HCT116 (cell line): ENCODE results near the gene UQCRH. TPM values are rescaled to one million over a fixed set of nuclear protein-coding genes. Genes with fewer than 3 reads are reported as not detected.
"Not testable (repeated sequence)": the region's sequence is repeated elsewhere in the genome, so short reads cannot be mapped to it uniquely, and the experiment has no call there.

Experiments used
- ATAC-seq: fragments of 200-7000 bp; cut with Tn5 transposase; 2 replicates; pipeline ENCODE4 v1.9.1; 2020; ENCODE audit warnings: mild to moderate bottlenecking, moderate library complexity
- BruUV-seq: library from RNA; stranded (reverse); fragments of 400-500 nt; replicated peaks from 2 replicates; lab custom pipeline; 2021; lab: Mats Ljungman, UMichigan
- CTCF ChIA-PET: fragments of 300-600 bp; sonication (Branson Sonifier 250); formaldehyde crosslinking; loops from one replicate; lab custom pipeline; 2021; ENCODE audit warnings: antibody characterized with exemption; lab: Charles Lee
- POLR2A ChIA-PET: fragments of 300-600, 350-600 bp; sonication (Branson Sonifier 250); formaldehyde crosslinking; loops from one replicate; lab custom pipeline; 2021; ENCODE audit warnings: antibody characterized with exemption; lab: Charles Lee
- RAD21 ChIA-PET, 2 experiments: fragments of 300-600 bp; sonication (Branson Sonifier 250); formaldehyde crosslinking; loops; one replicate each; lab custom pipeline; 2023; ENCODE audit warnings: low total read pairs in 2 of 2; ENCODE audit not compliant: uncharacterized antibody in 2 of 2, unreplicated experiment in 2 of 2, low non-redundant PET in 1 of 2; lab: Charles Lee
- DNase-seq: peaks from one replicate; pipeline ENCODE4 v3.0.0-alpha.2; 2010; ENCODE audit warnings: low read depth, low spot score
- H2AFZ ChIP-seq: fragments of 200-600 bp; shearing (Covaris generic), sonication (generic); 2 replicates; pipeline ENCODE4 v1.6.1; 2017; ENCODE audit warnings: low read depth, mixed run types, mixed read lengths, antibody characterized with exemption, low read length; ENCODE audit not compliant: poor library complexity, severe bottlenecking
- H3K27ac ChIP-seq: 2 replicates; pipeline ENCODE4 v1.5.1; 2012; ENCODE audit warnings: low read depth, low read length
- H3K27me3 ChIP-seq: fragments of 200-600 bp; sonication (generic); 2 replicates; pipeline ENCODE4 v1.6.1; 2016; ENCODE audit warnings: mixed run types, low read length, mixed read lengths; ENCODE audit not compliant: insufficient read depth
- H3K36me3 ChIP-seq, 2 experiments: fragments of 200-500 bp in 1 of 2; fragments of 200-600 bp in 1 of 2; sonication (Bioruptor generic) in 1 of 2; sonication (generic) in 1 of 2; 2 replicates each; pipeline versions ENCODE4 v1.5.1 to v1.6.1; 2014 to 2016; ENCODE audit warnings: low read length in 2 of 2, inconsistent platforms in 1 of 2, mixed read lengths in 1 of 2, mixed run types in 1 of 2; ENCODE audit not compliant: insufficient read depth in 2 of 2, control insufficient read depth in 1 of 2
- H3K4me1 ChIP-seq, 2 experiments: fragments of 200-600 bp in 1 of 2; sonication (generic) in 1 of 2; 2 replicates each; pipeline versions ENCODE4 v1.5.1 to v1.6.1; 2012 to 2017; ENCODE audit warnings: low read length in 2 of 2, inconsistent platforms in 1 of 2, mild to moderate bottlenecking in 1 of 2, mixed read lengths in 1 of 2, mixed run types in 1 of 2, moderate library complexity in 1 of 2; ENCODE audit not compliant: insufficient read depth in 2 of 2, control insufficient read depth in 1 of 2
- H3K4me2 ChIP-seq: fragments of 200-600 bp; sonication (generic); 2 replicates; pipeline ENCODE4 v1.6.1; 2017; ENCODE audit warnings: mixed run types, low read length, mixed read lengths
- H3K4me3 ChIP-seq, 2 experiments: fragments of 200-600 bp in 1 of 2; sonication (generic) in 1 of 2; replicated peaks in 1 of 2; 2 replicates each; pipeline ENCODE4 v1.5.1; 2011 to 2016; ENCODE audit warnings: low read length in 2 of 2, control low read depth in 1 of 2, low read depth in 1 of 2, mild to moderate bottlenecking in 1 of 2, mixed read lengths in 1 of 2, mixed run types in 1 of 2
- H3K79me2 ChIP-seq: fragments of 200-600 bp; sonication (generic); 2 replicates; pipeline ENCODE4 v1.6.1; 2017; ENCODE audit warnings: mild to moderate bottlenecking, mixed run types, low read length, moderate library complexity, mixed read lengths; ENCODE audit not compliant: insufficient read depth
- H3K9ac ChIP-seq: fragments of 200-600 bp; sonication (generic); 2 replicates; pipeline ENCODE4 v1.6.1; 2016; ENCODE audit warnings: low read length, mixed read lengths
- H3K9me2 ChIP-seq: fragments of 200-600 bp; sonication (generic), shearing (Covaris generic); 2 replicates; pipeline ENCODE4 v1.6.1; 2017; ENCODE audit warnings: mixed run types, mild to moderate bottlenecking, moderate library complexity; ENCODE audit not compliant: insufficient read depth
- H3K9me3 ChIP-seq, 2 experiments: fragments of 200-500 bp in 1 of 2; fragments of 200-600 bp in 1 of 2; sonication (Bioruptor generic) in 1 of 2; sonication (generic) in 1 of 2; 2 replicates each; pipeline ENCODE4 v1.6.1; 2014 to 2017; ENCODE audit warnings: low read length in 2 of 2, mixed read lengths in 2 of 2, inconsistent platforms in 1 of 2, low read depth in 1 of 2, mild to moderate bottlenecking in 1 of 2, mixed run types in 1 of 2, moderate library complexity in 1 of 2; ENCODE audit not compliant: control insufficient read depth in 1 of 2, insufficient read depth in 1 of 2
- H4K20me1 ChIP-seq: fragments of 200-600 bp; sonication (generic), shearing (Covaris generic); 2 replicates; pipeline ENCODE4 v1.6.1; 2017; ENCODE audit warnings: mixed run types, mild to moderate bottlenecking, moderate library complexity; ENCODE audit not compliant: insufficient read depth
- ELF1 ChIP-seq: IDR thresholded peaks from 2 replicates; pipeline ENCODE4 v1.6.1; 2012; ENCODE audit warnings: low read depth, borderline replicate concordance
- EZH2 ChIP-seq: fragments of 200-600 bp; sonication (generic); IDR thresholded peaks from 2 replicates; pipeline ENCODE4 v1.6.1; 2017; ENCODE audit warnings: antibody characterized with exemption, mixed run types
- EZH2phosphoT487 ChIP-seq: fragments of 200-600 bp; IDR thresholded peaks from 2 replicates; pipeline ENCODE4 v1.6.1; 2018; ENCODE audit warnings: antibody characterized with exemption, borderline replicate concordance
- FOSL1 ChIP-seq: IDR thresholded peaks from 2 replicates; pipeline ENCODE4 v1.6.1; 2012; ENCODE audit warnings: low read depth
- JUND ChIP-seq: IDR thresholded peaks from 2 replicates; pipeline ENCODE4 v1.6.1; 2012
- REST ChIP-seq: IDR thresholded peaks from 2 replicates; pipeline ENCODE4 v1.6.1; 2012; ENCODE audit warnings: low read depth
- SIN3A ChIP-seq: IDR thresholded peaks from 2 replicates; pipeline ENCODE4 v1.6.1; 2012; ENCODE audit warnings: low read depth
- SP1 ChIP-seq: IDR thresholded peaks from 2 replicates; pipeline ENCODE4 v1.6.1; 2012; ENCODE audit warnings: low read depth
- TCF7L2 ChIP-seq: IDR thresholded peaks from 2 replicates; pipeline ENCODE4 v1.7.0; 2011; ENCODE audit warnings: borderline replicate concordance, inconsistent platforms; ENCODE audit not compliant: insufficient read depth, insufficient read length; ENCODE audit errors: extremely low read depth
- ZBTB33 ChIP-seq: IDR thresholded peaks from 2 replicates; pipeline ENCODE4 v1.6.1; 2011; ENCODE audit warnings: mild to moderate bottlenecking, low read length, moderate library complexity; ENCODE audit not compliant: insufficient replicate concordance; ENCODE audit errors: extremely low read depth
- ZNF274 ChIP-seq: fragments of 200-500 bp; sonication (Bioruptor generic); IDR thresholded peaks from 2 replicates; pipeline ENCODE4 v1.6.1; 2014; ENCODE audit warnings: mild to moderate bottlenecking, low read depth, low read length, inconsistent platforms
- intact Hi-C: fragments of 100-400 bp; cut with micrococcal nuclease; formaldehyde crosslinking; loops from 2 replicates; pipeline ENCODE4 v1.10.0; 2022
- total RNA-seq: library from RNA; stranded (reverse); gene quantifications from one replicate; pipeline ENCODE4 v1.2.1, GENCODE V29; 2021; ENCODE audit not compliant: unreplicated experiment

Gene UQCRH
- total RNA-seq, 1 experiment from 2014 or later: 514 TPM

DNA sequence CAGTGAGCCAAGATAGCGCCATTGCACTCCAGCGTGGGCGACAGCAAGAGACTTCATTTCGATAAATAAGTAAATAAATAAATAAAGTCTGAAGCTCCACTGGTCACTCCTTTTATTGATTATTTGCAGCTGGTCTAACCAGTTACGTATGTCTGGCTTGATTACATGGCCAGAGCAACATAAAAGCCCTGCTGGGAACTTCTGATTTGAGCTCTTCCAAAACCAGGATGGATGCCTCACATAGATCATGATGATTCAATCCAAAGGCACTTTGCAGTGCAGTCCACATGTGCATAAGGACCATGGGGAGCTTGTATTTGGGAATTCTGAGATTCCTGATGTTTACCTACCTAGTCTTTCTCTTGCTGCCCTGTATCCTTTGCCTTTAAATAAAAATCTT is 61.1 kb downstream of the UQCRH start:
- Histone ChIP-seq H3K79me2 (no peaks in the 10 kb centered on the region), H3K4me3 (no peak overlapping the region), H3K36me3 (peaks cover 28 to 42% of the 10 kb centered on the region in 2 experiments), H3K4me2 (no peak overlapping the region), H3K4me1 (no peaks in the 10 kb centered on the region), H4K20me1 (no peaks in the 10 kb centered on the region), H3K27ac (no peak overlapping the region), H3K9me3 (no peaks in the 10 kb centered on the region), H2AFZ (no peak overlapping the region), H3K9ac (no peak overlapping the region), H3K9me2 (no peaks in the 10 kb centered on the region), H3K27me3 (no peaks in the 10 kb centered on the region)
- ChIA-PET CTCF (no interaction called here), POLR2A (no interaction called here), RAD21 (interaction anchor here in 1 of 2 experiments (0.5 kb wide), 1 partner anchor 16 kb away, joined by 3 read pairs; no protein-coding TSS in a partner anchor)
- ATAC-seq (no peak), DNase-seq (no peak)
- BruUV-seq: no TSS peak
- intact Hi-C loops: no loop called here
- TF ChIP-seq EZH2: no peak
- TF ChIP-seq SIN3A: no peak
- TF ChIP-seq SP1: no peak
- TF ChIP-seq ZBTB33: no peak
- no peak for TF ChIP-seq EZH2phosphoT487
- no peak for TF ChIP-seq REST
- TF ChIP-seq ZNF274: no peak
- no peak for TF ChIP-seq FOSL1
- no peak for TF ChIP-seq TCF7L2
- TF ChIP-seq ELF1: no peak
- TF ChIP-seq JUND: no peak

DNA sequence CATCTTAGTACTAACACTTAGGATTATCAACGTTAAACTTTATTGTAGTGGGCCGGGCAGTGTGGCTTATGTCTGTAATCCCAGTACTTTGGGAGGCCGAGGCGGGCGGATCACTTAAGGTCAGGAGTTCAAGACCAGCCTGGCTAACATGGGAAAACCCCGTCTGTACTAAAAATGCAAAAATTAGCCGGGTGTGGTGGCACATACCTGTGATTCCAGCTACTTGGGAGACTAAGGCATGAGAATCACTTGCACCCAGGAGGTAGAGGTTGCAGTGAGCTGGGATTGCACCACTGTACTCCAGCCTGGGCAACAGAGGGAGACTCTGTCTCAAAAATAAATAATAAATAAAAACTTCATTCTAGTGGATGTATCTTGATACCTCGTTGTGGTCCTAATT is 62.3 kb downstream of the UQCRH start:
- H3K4me3 ChIP-seq, H3K27me3 ChIP-seq, ATAC-seq, H3K9me3 ChIP-seq, H2AFZ ChIP-seq, intact Hi-C loops, H3K79me2 ChIP-seq, H3K9ac ChIP-seq, H3K4me2 ChIP-seq, H3K4me1 ChIP-seq, CTCF ChIA-PET, H4K20me1 ChIP-seq, RAD21 ChIA-PET, BruUV-seq, H3K27ac ChIP-seq, DNase-seq, H3K9me2 ChIP-seq: not testable (repeated sequence)
- H3K36me3 ChIP-seq: peaks cover 26 to 37% of the 10 kb centered on the region in 2 experiments
- POLR2A ChIA-PET: interaction anchor here (0.7 kb wide), 1 partner anchor 662 kb away, joined by 3 read pairs; no protein-coding TSS in a partner anchor
